Upper lobe of left lung (tissue), 6 donors: ENCODE results near the gene INKA2. TPM values are rescaled to one million over a fixed set of nuclear protein-coding genes. Genes with fewer than 3 reads are reported as not detected.

Experiments used
- ATAC-seq, 2 donors: fragments of 200-7000 bp; cut with Tn5 transposase; one replicate each; pipeline ENCODE4 v1.9.1; 2022; ENCODE audit warnings: mild to moderate bottlenecking in 2 of 2, moderate library complexity in 2 of 2; ENCODE audit not compliant: low FRiP score in 2 of 2
- DNase-seq, 2 donors: peaks; one replicate each; pipeline ENCODE4 v3.0.0-alpha.2; 2019 to 2020
- H3K27ac ChIP-seq, 4 donors: fragments of 200-600 bp; sonication (generic); one replicate each; pipeline ENCODE4 v1.5.1; 2016 to 2019
- H3K27me3 ChIP-seq, 4 donors: fragments of 200-600 bp; sonication (generic); one replicate each; pipeline ENCODE4 v1.5.1; 2017 to 2019
- H3K36me3 ChIP-seq, 4 donors: fragments of 200-600 bp; sonication (generic); one replicate each; pipeline ENCODE4 v1.5.1; 2016 to 2019
- H3K4me1 ChIP-seq, 4 donors: fragments of 200-600 bp; sonication (generic); one replicate each; pipeline ENCODE4 v1.5.1; 2018 to 2019
- H3K4me3 ChIP-seq, 4 donors: fragments of 200-600 bp; sonication (generic); one replicate each; pipeline ENCODE4 v1.5.1; 2017 to 2019; ENCODE audit warnings: mild to moderate bottlenecking in 2 of 4, moderate library complexity in 1 of 4
- H3K9me3 ChIP-seq, 4 donors: fragments of 200-600 bp; sonication (generic); one replicate each; pipeline ENCODE4 v1.5.1; 2018 to 2019
- EP300 ChIP-seq, 4 donors: sonication (generic); formaldehyde crosslinking; IDR thresholded peaks; one replicate each; pipeline ENCODE4 v1.5.1; 2017; ENCODE audit warnings: antibody characterized with exemption in 4 of 4, control low read depth in 2 of 4
- POLR2A ChIP-seq, 4 donors: fragments of 450-650 bp; IDR thresholded peaks; one replicate each; pipeline ENCODE4 v1.5.1; 2016 to 2017; ENCODE audit warnings: antibody characterized with exemption in 4 of 4, mild to moderate bottlenecking in 2 of 4
- POLR2AphosphoS5 ChIP-seq, 2 donors: sonication (generic); formaldehyde crosslinking; IDR thresholded peaks; one replicate each; pipeline ENCODE4 v1.5.1; 2017; ENCODE audit warnings: antibody characterized with exemption in 2 of 2
- WGBS, 2 donors: methylation state at CpG; one replicate each; pipeline ENCODE4 v1.1.5; 2017 to 2018; 5-methylcytosine and 5-hydroxymethylcytosine counted together
- total RNA-seq, 6 donors: library from RNA; depleted of rRNA in 4 of 6; stranded (reverse); fragments of >200 nt in 4 of 6; gene quantifications; one replicate each; pipeline versions ENCODE4 v1.1.0 to v1.2.1, GENCODE V29; 2016 to 2021
- TF ChIP-seq, protein P1 (sequence below), 6 experiments: fragments of 450-650 bp in 4 of 6; fragments of 200-600 bp in 2 of 6; sonication (generic) in 2 of 6; IDR thresholded peaks; one replicate each; pipeline ENCODE4 v1.5.1; 2016 to 2019; ENCODE audit warnings: antibody characterized with exemption in 6 of 6
- donor health status: DM: no; HTN: no; CAD: no; lungs with moderate emphysema.
- donor health status: DM: no; HTN: yes; CAD: no; lungs with severe emphysema.

Gene INKA2
- total RNA-seq, 6 donors from 2014 or later: 4.5 to 11.5 (median 7.4) TPM

GRCh38 chr1:111751906-111752575, 12.8 kb upstream of the INKA2 start:
- H3K4me3 ChIP-seq: no peak overlapping the region
- peaks cover 7 to 19% (median 13%) of the 10 kb centered on the region in 4 donors for H3K4me1 ChIP-seq
- WGBS, 2 donors: 39 to 51% methylated on average over 2 of the region's 2 CpGs
- H3K36me3 ChIP-seq: no peaks in the 10 kb centered on the region
- no peak for ATAC-seq
- H3K27me3 ChIP-seq: no peaks in the 10 kb centered on the region
- H3K9me3 ChIP-seq: no peaks in the 10 kb centered on the region
- H3K27ac ChIP-seq: no peak overlapping the region
- DNase-seq: no peak
- TF ChIP-seq EP300 (IDR thresholded peaks at IDR 0.05) (no peak), POLR2AphosphoS5 (IDR thresholded peaks at IDR 0.05) (no peak), POLR2A (IDR thresholded peaks at IDR 0.05) (no peak)
- TF ChIP-seq, protein P1, sequence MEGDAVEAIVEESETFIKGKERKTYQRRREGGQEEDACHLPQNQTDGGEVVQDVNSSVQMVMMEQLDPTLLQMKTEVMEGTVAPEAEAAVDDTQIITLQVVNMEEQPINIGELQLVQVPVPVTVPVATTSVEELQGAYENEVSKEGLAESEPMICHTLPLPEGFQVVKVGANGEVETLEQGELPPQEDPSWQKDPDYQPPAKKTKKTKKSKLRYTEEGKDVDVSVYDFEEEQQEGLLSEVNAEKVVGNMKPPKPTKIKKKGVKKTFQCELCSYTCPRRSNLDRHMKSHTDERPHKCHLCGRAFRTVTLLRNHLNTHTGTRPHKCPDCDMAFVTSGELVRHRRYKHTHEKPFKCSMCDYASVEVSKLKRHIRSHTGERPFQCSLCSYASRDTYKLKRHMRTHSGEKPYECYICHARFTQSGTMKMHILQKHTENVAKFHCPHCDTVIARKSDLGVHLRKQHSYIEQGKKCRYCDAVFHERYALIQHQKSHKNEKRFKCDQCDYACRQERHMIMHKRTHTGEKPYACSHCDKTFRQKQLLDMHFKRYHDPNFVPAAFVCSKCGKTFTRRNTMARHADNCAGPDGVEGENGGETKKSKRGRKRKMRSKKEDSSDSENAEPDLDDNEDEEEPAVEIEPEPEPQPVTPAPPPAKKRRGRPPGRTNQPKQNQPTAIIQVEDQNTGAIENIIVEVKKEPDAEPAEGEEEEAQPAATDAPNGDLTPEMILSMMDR (IDR thresholded peaks at IDR 0.05): no peak

DNA sequence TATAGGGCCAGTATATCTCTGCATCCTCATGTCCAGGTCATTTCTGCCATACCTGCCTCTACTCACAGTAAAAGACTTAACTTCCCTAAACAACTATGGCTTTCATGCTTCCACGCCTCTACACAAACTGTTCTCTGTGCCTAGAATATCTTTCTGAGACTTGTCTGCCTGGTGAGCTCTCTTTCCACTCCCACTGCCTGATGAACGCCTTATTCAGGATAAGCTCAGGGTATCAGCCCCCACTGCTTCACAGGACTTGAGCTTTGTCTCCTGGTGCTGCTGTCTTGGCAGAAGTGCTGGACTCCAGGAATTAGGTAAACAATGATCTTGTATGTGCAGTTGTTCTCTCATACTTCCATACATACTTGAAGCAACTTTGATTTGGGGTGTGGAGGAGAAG, 11.7 kb upstream of the INKA2 start:
- no peaks in the 10 kb centered on the region for H3K9me3 ChIP-seq
- TF ChIP-seq EP300 (IDR thresholded peaks at IDR 0.05): no peak
- TF ChIP-seq, protein P1 (IDR thresholded peaks at IDR 0.05): no peak
- no peak for TF ChIP-seq POLR2A (IDR thresholded peaks at IDR 0.05)
- no peak for TF ChIP-seq POLR2AphosphoS5 (IDR thresholded peaks at IDR 0.05)
- H3K4me3 ChIP-seq: no peak overlapping the region
- no peaks in the 10 kb centered on the region for H3K36me3 ChIP-seq
- ATAC-seq (no peak), DNase-seq (no peak)
- H3K27ac ChIP-seq: no peak overlapping the region
- H3K27me3 ChIP-seq: no peaks in the 10 kb centered on the region
- 79 to 87% methylated on average over 2 of the region's 2 CpGs for WGBS, 2 donors
- peaks cover 0 to 8% (median 6%) of the 10 kb centered on the region in 4 donors for H3K4me1 ChIP-seq

DNA sequence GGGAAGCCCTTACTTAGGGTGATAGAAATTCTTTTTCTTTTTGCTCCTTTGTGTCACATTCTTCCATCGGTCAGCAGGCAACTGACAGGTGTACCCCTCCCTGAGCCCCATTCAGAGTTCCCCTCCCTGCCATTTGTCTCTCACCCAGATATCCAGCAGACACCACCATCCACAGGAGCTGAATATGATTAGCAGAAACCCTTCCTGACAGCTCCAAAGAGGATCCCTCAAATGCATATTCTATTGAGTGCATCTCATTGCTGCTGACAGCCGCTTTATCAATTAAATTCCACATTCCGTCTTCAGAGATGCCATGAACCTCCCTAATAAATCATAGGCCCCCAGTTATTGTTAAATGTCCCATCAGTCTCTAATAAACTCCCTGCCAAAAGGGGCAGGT, 10.4 kb upstream of the INKA2 start:
- Histone ChIP-seq H3K27me3 (no peaks in the 10 kb centered on the region), H3K4me1 (peaks cover 0 to 5% (median 2%) of the 10 kb centered on the region in 4 donors), H3K4me3 (no peak overlapping the region), H3K9me3 (no peaks in the 10 kb centered on the region), H3K36me3 (no peaks in the 10 kb centered on the region), H3K27ac (no peak overlapping the region)
- WGBS, 2 donors: 62 to 81% methylated on average over 3 of the region's 3 CpGs
- no peak for TF ChIP-seq POLR2AphosphoS5 (IDR thresholded peaks at IDR 0.05)
- no peak for ATAC-seq
- no peak for DNase-seq

DNA sequence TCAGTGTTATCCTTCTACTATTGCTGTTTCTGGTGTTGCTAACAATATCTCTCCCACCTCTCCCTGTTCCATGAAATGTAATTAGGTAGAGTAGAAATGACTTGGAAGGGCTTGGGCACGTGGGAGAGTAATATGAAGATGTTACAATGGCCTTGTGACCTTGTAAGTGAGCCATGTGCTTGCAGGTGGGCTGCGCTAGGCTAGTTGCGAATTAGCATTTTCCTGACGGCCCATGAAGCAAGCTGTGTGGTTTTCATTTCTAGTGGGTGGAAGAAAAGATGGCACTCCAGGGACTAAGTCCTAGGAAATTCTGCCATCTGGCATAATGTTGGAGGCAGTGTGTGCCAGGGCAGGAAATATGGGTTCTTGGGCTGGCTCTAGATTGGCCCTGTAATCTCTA, 8.8 kb upstream of the INKA2 start:
- DNase-seq: no peak
- Histone ChIP-seq H3K36me3 (no peaks in the 10 kb centered on the region), H3K27ac (no peak overlapping the region), H3K4me3 (no peak overlapping the region), H3K9me3 (no peaks in the 10 kb centered on the region), H3K27me3 (no peaks in the 10 kb centered on the region), H3K4me1 (no peaks in the 10 kb centered on the region)
- ATAC-seq: no peak
- 84 to 90% methylated on average over 4 of the region's 4 CpGs for WGBS, 2 donors
- TF ChIP-seq POLR2AphosphoS5 (IDR thresholded peaks at IDR 0.05) (no peak), EP300 (IDR thresholded peaks at IDR 0.05) (no peak), POLR2A (IDR thresholded peaks at IDR 0.05) (no peak)
- TF ChIP-seq, protein P1 (IDR thresholded peaks at IDR 0.05): no peak

- H3K9me3 ChIP-seq: no peaks in the 10 kb centered on the region
- TF ChIP-seq POLR2A (IDR thresholded peaks at IDR 0.05) (no peak), POLR2AphosphoS5 (IDR thresholded peaks at IDR 0.05) (no peak), EP300 (IDR thresholded peaks at IDR 0.05) (no peak)
- TF ChIP-seq, protein P1 (IDR thresholded peaks at IDR 0.05): peak; percentile 59 to 85 (median 73)
- ATAC-seq: peak; percentile 67 to 87
- H3K27ac ChIP-seq: no peak overlapping the region
- DNase-seq: peak in 1 of 2 donors; percentile 85
- 31 to 44% methylated on average over 3 of the region's 3 CpGs for WGBS, 2 donors
- no peak overlapping the region for H3K4me3 ChIP-seq
- H3K36me3 ChIP-seq: no peaks in the 10 kb centered on the region
- no peaks in the 10 kb centered on the region for H3K27me3 ChIP-seq
- H3K4me1 ChIP-seq: no peaks in the 10 kb centered on the region
These were observed 8.1 kb upstream of the INKA2 start for GRCh38 chr1:111747282-111747734.
